GM18507 (cell line): ENCODE measurements around the gene CCL15.

Experiments used
- DNase-seq: peaks from one replicate; pipeline ENCODE4 v3.0.0; 2011; ENCODE audit warnings: low read depth; ENCODE audit not compliant: insufficient read length; ENCODE audit errors: extremely low spot score
- FAIRE-seq: peaks from 2 replicates; lab custom pipeline; 2011; peaks lifted over from hg19 to GRCh38; lab: Jason Lieb, UNC

Gene CCL15

GRCh38 chr17:35963663-35964062, 37.7 kb downstream of the CCL15 start:
- FAIRE-seq = no peak
- no peak for DNase-seq

- no peak for FAIRE-seq
- DNase-seq = no peak
Measured at GRCh38 chr17:35953720-35954119, 47.6 kb downstream of the CCL15 start.

- DNase-seq (no peak), FAIRE-seq (no peak)
Measured at GRCh38 chr17:35949401-35949800, 52.0 kb downstream of the CCL15 start.

GRCh38 chr17:35948092-35948491, 53.3 kb downstream of the CCL15 start:
- no peak for FAIRE-seq
- DNase-seq = no peak
